Measurements from ENCODE around the gene THAP7. TPM values are rescaled to one million over a fixed set of nuclear protein-coding genes. Genes with fewer than 3 reads are reported as not detected.

Gene THAP7
- total RNA-seq, 1 donor from 2014 or later: 12.2 TPM

DNA sequence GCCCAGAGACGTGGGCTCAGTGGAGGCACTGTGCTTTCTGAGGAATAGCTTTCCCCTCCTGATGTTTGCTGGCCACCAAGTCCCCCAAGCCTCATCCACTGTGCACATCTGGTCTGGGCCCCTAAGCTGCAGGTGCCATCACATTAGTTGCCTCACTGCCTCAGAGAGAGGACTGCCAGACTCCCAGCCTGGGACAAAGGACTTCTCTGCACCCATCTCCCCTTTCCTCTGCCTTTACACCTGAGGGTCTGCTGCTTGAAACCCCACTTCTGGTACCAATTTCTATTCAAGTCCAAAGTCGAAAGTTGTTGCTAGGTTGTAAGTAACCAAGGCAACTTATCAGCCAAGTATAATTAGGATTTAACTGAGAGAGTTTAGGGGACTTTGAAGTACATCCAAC is 23.5 kb downstream of the THAP7 start:
- Mint-ChIP-seq H3K4me3 (ENCODE audit: unreplicated experiment) (no peak overlapping the region), H3K27ac (ENCODE audit: unreplicated experiment) (no peak overlapping the region), H3K4me1 (ENCODE audit: low read depth, unreplicated experiment) (peaks cover 2% of the 10 kb centered on the region), H3K27me3 (ENCODE audit: low read depth, unreplicated experiment) (peaks cover 25% of the 10 kb centered on the region), H3K36me3 (ENCODE audit: low read depth, unreplicated experiment) (peaks cover 7% of the 10 kb centered on the region), H3K9me3 (ENCODE audit: unreplicated experiment) (peaks cover 11% of the 10 kb centered on the region)
- FAIRE-seq (no peak), DNase-seq (ENCODE audit: low read depth) (no peak)
- H3K4me2 ChIP-seq (ENCODE audit: low read length): no peak overlapping the region
- no peaks in the 10 kb centered on the region for H3K36me3 ChIP-seq (ENCODE audit: insufficient read depth, low read length)
- H3K27me3 ChIP-seq (ENCODE audit: insufficient read depth, low read length): no peaks in the 10 kb centered on the region
- H3K4me1 ChIP-seq (ENCODE audit: insufficient read depth, low read length): peaks cover 12% of the 10 kb centered on the region
- TF ChIP-seq, protein P1, sequence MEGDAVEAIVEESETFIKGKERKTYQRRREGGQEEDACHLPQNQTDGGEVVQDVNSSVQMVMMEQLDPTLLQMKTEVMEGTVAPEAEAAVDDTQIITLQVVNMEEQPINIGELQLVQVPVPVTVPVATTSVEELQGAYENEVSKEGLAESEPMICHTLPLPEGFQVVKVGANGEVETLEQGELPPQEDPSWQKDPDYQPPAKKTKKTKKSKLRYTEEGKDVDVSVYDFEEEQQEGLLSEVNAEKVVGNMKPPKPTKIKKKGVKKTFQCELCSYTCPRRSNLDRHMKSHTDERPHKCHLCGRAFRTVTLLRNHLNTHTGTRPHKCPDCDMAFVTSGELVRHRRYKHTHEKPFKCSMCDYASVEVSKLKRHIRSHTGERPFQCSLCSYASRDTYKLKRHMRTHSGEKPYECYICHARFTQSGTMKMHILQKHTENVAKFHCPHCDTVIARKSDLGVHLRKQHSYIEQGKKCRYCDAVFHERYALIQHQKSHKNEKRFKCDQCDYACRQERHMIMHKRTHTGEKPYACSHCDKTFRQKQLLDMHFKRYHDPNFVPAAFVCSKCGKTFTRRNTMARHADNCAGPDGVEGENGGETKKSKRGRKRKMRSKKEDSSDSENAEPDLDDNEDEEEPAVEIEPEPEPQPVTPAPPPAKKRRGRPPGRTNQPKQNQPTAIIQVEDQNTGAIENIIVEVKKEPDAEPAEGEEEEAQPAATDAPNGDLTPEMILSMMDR (IDR thresholded peaks at IDR 0.05; ENCODE audit: insufficient read depth, low read depth, low read length): no peak
- no peak for TF ChIP-seq EZH2 (IDR thresholded peaks at IDR 0.05; ENCODE audit: insufficient read depth, low read length)
- H4K20me1 ChIP-seq (ENCODE audit: insufficient read depth, low read length): no peaks in the 10 kb centered on the region
- H3K79me2 ChIP-seq (ENCODE audit: insufficient read depth, low read length): peaks cover 14% of the 10 kb centered on the region
- H3K9me3 ChIP-seq (ENCODE audit: insufficient read depth, low read depth, low read length): peaks cover 5% of the 10 kb centered on the region
- H3K27ac ChIP-seq (ENCODE audit: low read depth, low read length): no peak overlapping the region
- H2AFZ ChIP-seq (ENCODE audit: low read depth, low read length): no peak overlapping the region
- H3K9ac ChIP-seq (ENCODE audit: low read length): no peak overlapping the region
- no peak overlapping the region for H3K4me3 ChIP-seq (ENCODE audit: insufficient read depth, low read depth, low read length)

DNA sequence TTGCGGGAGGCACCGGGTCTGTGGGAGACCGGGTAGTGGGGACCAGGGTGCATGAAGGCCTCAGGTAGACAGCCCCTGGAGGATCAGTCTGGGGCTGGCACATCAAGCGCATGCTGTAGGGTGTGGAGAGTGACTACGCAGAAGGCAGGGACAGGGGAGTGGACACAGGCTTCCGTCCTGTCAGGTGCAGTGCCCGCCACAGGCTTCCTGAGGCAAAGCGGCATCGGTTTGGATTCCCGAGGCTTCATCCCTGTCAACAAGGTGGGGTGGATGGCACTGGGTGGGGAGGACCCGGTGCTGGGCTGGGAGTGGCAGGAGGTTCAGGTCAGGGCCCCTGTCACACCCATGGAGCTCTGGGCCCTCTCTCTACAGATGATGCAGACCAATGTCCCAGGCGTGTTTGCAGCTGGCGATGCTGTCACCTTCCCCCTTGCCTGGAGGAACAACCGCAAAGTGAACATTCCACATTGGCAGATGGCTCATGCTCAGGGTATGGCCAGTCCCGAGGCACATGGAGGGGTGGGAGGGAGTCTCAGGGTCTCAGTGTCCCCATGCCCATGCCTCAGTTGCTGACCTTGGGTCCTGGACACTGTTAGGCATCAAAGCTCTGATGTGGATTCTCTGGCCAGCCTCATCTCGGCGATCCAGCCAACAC is 24.3 kb downstream of the THAP7 start:
- FAIRE-seq: no peak
- H3K9me3 Mint-ChIP-seq (ENCODE audit: unreplicated experiment): peaks cover 11% of the 10 kb centered on the region
- H3K36me3 ChIP-seq (ENCODE audit: insufficient read depth, low read length): no peaks in the 10 kb centered on the region
- peaks cover 5% of the 10 kb centered on the region for H3K9me3 ChIP-seq (ENCODE audit: insufficient read depth, low read depth, low read length)
- no peak overlapping the region for H3K27ac Mint-ChIP-seq (ENCODE audit: unreplicated experiment)
- TF ChIP-seq, protein P1 (IDR thresholded peaks at IDR 0.05; ENCODE audit: insufficient read depth, low read depth, low read length): no peak
- no peak for TF ChIP-seq EZH2 (IDR thresholded peaks at IDR 0.05; ENCODE audit: insufficient read depth, low read length)
- H3K4me1 ChIP-seq (ENCODE audit: insufficient read depth, low read length): peaks cover 4% of the 10 kb centered on the region
- no peak overlapping the region for H3K4me3 Mint-ChIP-seq (ENCODE audit: unreplicated experiment)
- H3K27ac ChIP-seq (ENCODE audit: low read depth, low read length): no peak overlapping the region
- H2AFZ ChIP-seq (ENCODE audit: low read depth, low read length): no peak overlapping the region
- peaks cover 28% of the 10 kb centered on the region for H3K27me3 Mint-ChIP-seq (ENCODE audit: low read depth, unreplicated experiment)
- no peaks in the 10 kb centered on the region for H3K27me3 ChIP-seq (ENCODE audit: insufficient read depth, low read length)
- peaks cover 7% of the 10 kb centered on the region for H3K79me2 ChIP-seq (ENCODE audit: insufficient read depth, low read length)
- H3K4me2 ChIP-seq (ENCODE audit: low read length): no peak overlapping the region
- H3K4me1 Mint-ChIP-seq (ENCODE audit: low read depth, unreplicated experiment): peaks cover 2% of the 10 kb centered on the region
- H4K20me1 ChIP-seq (ENCODE audit: insufficient read depth, low read length): no peaks in the 10 kb centered on the region
- H3K9ac ChIP-seq (ENCODE audit: low read length): no peak overlapping the region
- H3K36me3 Mint-ChIP-seq (ENCODE audit: low read depth, unreplicated experiment): peaks cover 4% of the 10 kb centered on the region
- DNase-seq (ENCODE audit: low read depth): no peak
- H3K4me3 ChIP-seq (ENCODE audit: insufficient read depth, low read depth, low read length): no peak overlapping the region

- DNase-seq (ENCODE audit: low read depth) (no peak), FAIRE-seq (no peak)
- Histone ChIP-seq H4K20me1 (ENCODE audit: insufficient read depth, low read length) (no peaks in the 10 kb centered on the region), H3K9me3 (ENCODE audit: insufficient read depth, low read depth, low read length) (peaks cover 5% of the 10 kb centered on the region), H3K4me2 (ENCODE audit: low read length) (no peak overlapping the region), H3K27ac (ENCODE audit: low read depth, low read length) (no peak overlapping the region), H3K4me3 (ENCODE audit: insufficient read depth, low read depth, low read length) (no peak overlapping the region), H3K79me2 (ENCODE audit: insufficient read depth, low read length) (peaks cover under 1% of the 10 kb centered on the region), H3K27me3 (ENCODE audit: insufficient read depth, low read length) (no peaks in the 10 kb centered on the region), H3K4me1 (ENCODE audit: insufficient read depth, low read length) (peaks cover 4% of the 10 kb centered on the region), H3K36me3 (ENCODE audit: insufficient read depth, low read length) (no peaks in the 10 kb centered on the region), H2AFZ (ENCODE audit: low read depth, low read length) (no peak overlapping the region), H3K9ac (ENCODE audit: low read length) (no peak overlapping the region)
- peaks cover 2% of the 10 kb centered on the region for H3K4me1 Mint-ChIP-seq (ENCODE audit: low read depth, unreplicated experiment)
- peaks cover 29% of the 10 kb centered on the region for H3K27me3 Mint-ChIP-seq (ENCODE audit: low read depth, unreplicated experiment)
- peaks cover 2% of the 10 kb centered on the region for H3K36me3 Mint-ChIP-seq (ENCODE audit: low read depth, unreplicated experiment)
- peaks cover 11% of the 10 kb centered on the region for H3K9me3 Mint-ChIP-seq (ENCODE audit: unreplicated experiment)
- no peak overlapping the region for H3K27ac Mint-ChIP-seq (ENCODE audit: unreplicated experiment)
- no peak overlapping the region for H3K4me3 Mint-ChIP-seq (ENCODE audit: unreplicated experiment)
- TF ChIP-seq, protein P1 (IDR thresholded peaks at IDR 0.05; ENCODE audit: insufficient read depth, low read depth, low read length): no peak
- TF ChIP-seq EZH2 (IDR thresholded peaks at IDR 0.05; ENCODE audit: insufficient read depth, low read length): no peak
Observed at GRCh38 chr22:20977019-20977418, 24.9 kb downstream of the THAP7 start.
